OCI-LY3 (cell line): ENCODE results near the gene MACF1.

Experiments
- H2AFZ ChIP-seq: fragments of 200-600, 300-600 bp; shearing (Covaris generic); 2 replicates; pipeline ENCODE4 v1.6.0; 2014; ENCODE audit warnings: antibody characterized with exemption, low read depth, low read length
- H3K27ac ChIP-seq: fragments of 200-600, 300-600 bp; sonication (generic); 2 replicates; pipeline ENCODE4 v1.5.1; 2014; ENCODE audit warnings: mild to moderate bottlenecking, low read length, moderate library complexity, mixed read lengths
- H3K27me3 ChIP-seq: fragments of 200-600, 300-600 bp; sonication (generic); 2 replicates; pipeline ENCODE4 v1.6.1; 2014; ENCODE audit warnings: low read depth, low read length, mixed read lengths
- H3K36me3 ChIP-seq: fragments of 200-600, 300-600 bp; sonication (generic); replicated peaks from 2 replicates; pipeline ENCODE3; 2014; ENCODE audit warnings: low read depth, low read length, mixed read lengths
- H3K4me1 ChIP-seq: fragments of 300-600, 200-600 bp; sonication (generic); 2 replicates; pipeline ENCODE4 v1.6.1; 2014; ENCODE audit warnings: low read length, mixed read lengths
- H3K4me2 ChIP-seq: fragments of 200-600, 300-600 bp; sonication (generic); 2 replicates; pipeline ENCODE4 v1.6.1; 2014; ENCODE audit warnings: low read length, mixed read lengths
- H3K4me3 ChIP-seq: fragments of 300-600, 200-600 bp; sonication (generic); 2 replicates; pipeline ENCODE4 v1.5.1; 2014; ENCODE audit warnings: antibody characterized with exemption, mild to moderate bottlenecking, low read length, moderate library complexity
- H3K79me2 ChIP-seq: fragments of 300-600, 200-600 bp; shearing (Covaris generic); 2 replicates; pipeline ENCODE4 v1.6.1; 2014; ENCODE audit warnings: mild to moderate bottlenecking, low read length, mixed read lengths
- H3K9ac ChIP-seq: fragments of 300-600, 200-600 bp; shearing (Covaris generic); 2 replicates; pipeline ENCODE4 v1.6.0; 2014; ENCODE audit warnings: mild to moderate bottlenecking, low read length, moderate library complexity
- H3K9me3 ChIP-seq: fragments of 200-600, 300-600 bp; shearing (Covaris generic); 2 replicates; pipeline ENCODE4 v1.6.1; 2014; ENCODE audit warnings: low read length, mixed read lengths; ENCODE audit not compliant: insufficient read depth
- H4K20me1 ChIP-seq: fragments of 200-600, 300-600 bp; sonication (generic); 2 replicates; pipeline ENCODE4 v1.6.1; 2016; ENCODE audit warnings: low read length, mixed read lengths; ENCODE audit not compliant: insufficient read depth
- CTCF ChIP-seq: fragments of 200-600, 300-600 bp; sonication (generic); IDR thresholded peaks from 2 replicates; pipeline ENCODE4 v1.5.1; 2014; ENCODE audit warnings: antibody characterized with exemption, low read length, low read depth
- EZH2phosphoT487 ChIP-seq: fragments of 200-600 bp; shearing (Covaris generic); IDR thresholded peaks from 2 replicates; pipeline ENCODE4 v1.6.1; 2018; ENCODE audit warnings: antibody characterized with exemption, mixed run types, low read depth

Gene MACF1

GRCh38 chr1:39522661-39523567 lies 318.4 kb downstream of the MACF1 start:
- no peak overlapping the region for H3K27ac ChIP-seq
- H3K27me3 ChIP-seq = no peaks in the 10 kb centered on the region
- H3K4me2 ChIP-seq = no peak overlapping the region
- no peaks in the 10 kb centered on the region for H4K20me1 ChIP-seq
- no peak for TF ChIP-seq EZH2phosphoT487
- no peak for TF ChIP-seq CTCF
- peaks cover 15% of the 10 kb centered on the region for H3K4me1 ChIP-seq
- no peak overlapping the region for H3K9ac ChIP-seq
- H2AFZ ChIP-seq = no peak overlapping the region
- H3K79me2 ChIP-seq = no peaks in the 10 kb centered on the region
- H3K4me3 ChIP-seq = no peak overlapping the region
- H3K9me3 ChIP-seq = no peaks in the 10 kb centered on the region
- no peaks in the 10 kb centered on the region for H3K36me3 ChIP-seq

- H3K4me3 ChIP-seq = no peak overlapping the region
- H3K27ac ChIP-seq = no peak overlapping the region
- no peak for TF ChIP-seq CTCF
- no peak for TF ChIP-seq EZH2phosphoT487
- H3K4me2 ChIP-seq = no peak overlapping the region
- H3K36me3 ChIP-seq = no peaks in the 10 kb centered on the region
- H3K9ac ChIP-seq = no peak overlapping the region
- H3K4me1 ChIP-seq = peaks cover 15% of the 10 kb centered on the region
- H4K20me1 ChIP-seq = no peaks in the 10 kb centered on the region
- no peaks in the 10 kb centered on the region for H3K27me3 ChIP-seq
- H3K79me2 ChIP-seq = no peaks in the 10 kb centered on the region
- H3K9me3 ChIP-seq = no peaks in the 10 kb centered on the region
- H2AFZ ChIP-seq = no peak overlapping the region
Observed at GRCh38 chr1:39524171-39524570, 319.7 kb downstream of the MACF1 start.

GRCh38 chr1:39524591-39525365 lies 320.3 kb downstream of the MACF1 start:
- no peaks in the 10 kb centered on the region for H3K9me3 ChIP-seq
- H3K27me3 ChIP-seq = no peaks in the 10 kb centered on the region
- H2AFZ ChIP-seq = no peak overlapping the region
- no peaks in the 10 kb centered on the region for H4K20me1 ChIP-seq
- H3K79me2 ChIP-seq = no peaks in the 10 kb centered on the region
- no peak overlapping the region for H3K4me3 ChIP-seq
- no peak overlapping the region for H3K9ac ChIP-seq
- H3K36me3 ChIP-seq = no peaks in the 10 kb centered on the region
- H3K4me2 ChIP-seq = no peak overlapping the region
- no peak overlapping the region for H3K27ac ChIP-seq
- H3K4me1 ChIP-seq = peaks cover 15% of the 10 kb centered on the region
- no peak for TF ChIP-seq CTCF
- no peak for TF ChIP-seq EZH2phosphoT487
